Memory B cell (primary cell): ENCODE results near the gene SRGAP1.

ENCODE experiments used
- ATAC-seq: fragments of 150-1000 bp; cut with Tn5 transposase; 2 replicates; pipeline ENCODE4 v1.10.0; 2021; ENCODE audit warnings: low read depth, mild to moderate bottlenecking, moderate library complexity
- DNase-seq, 2 donors: peaks; one replicate each; pipeline ENCODE4 v3.0.0; 2022; ENCODE audit warnings: low spot score in 2 of 2
- H3K27ac Mint-ChIP-seq: one replicate; pipeline ENCODE4 v1.8.0; 2022; ENCODE audit warnings: mild to moderate bottlenecking, moderate library complexity, mixed read lengths
- H3K27me3 Mint-ChIP-seq: one replicate; pipeline ENCODE4 v1.8.0; 2022; ENCODE audit warnings: mixed read lengths
- H3K36me3 Mint-ChIP-seq: one replicate; pipeline ENCODE4 v1.8.0; 2022; ENCODE audit warnings: mild to moderate bottlenecking, mixed read lengths
- H3K4me1 Mint-ChIP-seq: one replicate; pipeline ENCODE4 v1.8.0; 2022; ENCODE audit warnings: mixed read lengths
- H3K4me3 Mint-ChIP-seq: one replicate; pipeline ENCODE4 v1.8.0; 2022; ENCODE audit warnings: mild to moderate bottlenecking, moderate library complexity, mixed read lengths
- H3K9me3 Mint-ChIP-seq: one replicate; pipeline ENCODE4 v1.8.0; 2022; ENCODE audit warnings: mixed read lengths

The SRGAP1 gene

DNA sequence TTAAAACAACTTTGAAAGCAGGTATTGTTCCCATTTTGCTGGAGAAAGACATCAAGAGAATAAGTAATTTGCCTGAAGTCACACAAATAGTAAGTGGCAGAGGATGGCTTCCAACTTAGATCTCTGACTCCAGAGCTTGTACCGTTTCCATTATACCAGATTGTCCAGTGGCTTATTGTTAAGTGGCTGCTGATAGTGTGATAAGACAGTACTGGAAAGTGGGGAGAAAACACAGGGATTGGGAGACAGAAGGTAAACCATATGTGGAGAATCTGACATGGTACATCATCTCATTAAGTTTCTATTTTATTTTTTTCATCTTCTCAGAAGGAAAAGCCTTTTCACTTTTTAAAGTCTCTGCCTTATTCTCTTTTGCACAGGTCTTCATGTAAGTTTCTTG, 108.5 kb downstream of the SRGAP1 start:
- ATAC-seq, result no peak

DNA sequence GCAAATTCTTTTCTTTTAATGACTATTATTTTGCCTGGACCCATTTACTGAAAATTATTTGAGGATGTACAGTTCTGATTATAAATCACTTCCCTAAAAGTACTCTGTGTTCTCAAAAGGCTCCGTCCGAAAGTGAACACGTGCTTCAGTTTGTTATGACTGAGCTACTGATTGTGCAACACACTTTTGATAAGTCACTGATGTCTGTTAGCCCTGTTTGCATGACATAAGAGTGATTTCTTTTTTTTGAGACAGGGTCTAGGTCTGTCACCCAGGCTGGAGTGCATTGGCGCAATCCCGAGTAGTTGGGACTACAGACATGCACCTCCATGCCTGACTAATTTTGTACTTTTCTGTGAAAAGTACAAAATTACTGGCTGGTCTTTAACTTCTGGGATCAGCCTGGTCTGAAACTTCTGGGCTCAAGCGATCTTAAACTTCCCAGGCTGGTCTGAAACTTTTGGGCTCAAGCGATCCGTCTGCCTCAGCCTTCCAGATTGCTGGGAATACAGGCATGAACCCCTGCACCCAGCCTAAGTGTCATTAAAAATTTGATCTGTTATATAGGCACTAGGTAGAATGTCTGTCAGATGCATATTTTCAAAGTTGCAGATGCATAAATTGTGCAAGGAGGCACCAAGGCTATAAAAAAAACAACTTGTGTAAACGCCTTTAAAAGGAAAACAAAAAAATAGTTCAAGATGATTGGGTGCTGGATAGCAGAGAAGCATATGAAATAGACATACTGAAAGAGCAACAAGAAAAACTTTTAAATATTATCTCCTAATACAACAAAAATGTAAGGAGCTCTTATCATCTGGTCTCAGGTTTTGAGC, 111.5 kb downstream of the SRGAP1 start:
- Mint-ChIP-seq H3K9me3 (no peaks in the 10 kb centered on the region), H3K4me1 (no peaks in the 10 kb centered on the region), H3K27ac (no peak overlapping the region), H3K27me3 (peaks cover 4% of the 10 kb centered on the region), H3K4me3 (no peak overlapping the region), H3K36me3 (no peaks in the 10 kb centered on the region)
- DNase-seq, result no peak
- ATAC-seq, result no peak

More for the DNA sequence above, 108.5 kb downstream of the SRGAP1 start:
- Mint-ChIP-seq H3K4me1 (no peaks in the 10 kb centered on the region), H3K27ac (no peak overlapping the region), H3K27me3 (peaks cover 2% of the 10 kb centered on the region), H3K4me3 (no peak overlapping the region), H3K36me3 (no peaks in the 10 kb centered on the region), H3K9me3 (no peaks in the 10 kb centered on the region)
- no peak for DNase-seq

DNA sequence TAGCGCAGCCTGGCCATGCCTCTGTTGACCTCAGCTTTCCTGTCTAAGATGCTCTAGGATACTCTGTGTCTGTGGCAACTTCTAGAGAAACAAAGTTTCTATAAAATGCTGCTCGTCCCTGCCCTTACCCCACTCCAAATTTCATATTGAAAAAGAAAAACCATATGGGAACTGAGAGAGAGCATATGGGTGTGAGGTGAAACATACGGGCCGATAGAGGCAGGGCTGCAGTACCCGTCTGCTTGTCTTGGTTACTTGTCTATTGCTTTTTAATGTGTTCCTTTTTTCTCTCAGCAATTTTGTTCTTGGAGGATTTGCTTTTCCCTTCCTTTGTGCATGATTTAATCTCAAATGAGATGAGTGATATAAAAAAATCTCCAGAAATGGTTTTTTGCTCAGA, 113.0 kb downstream of the SRGAP1 start:
- Mint-ChIP-seq H3K36me3 (no peaks in the 10 kb centered on the region), H3K4me3 (no peak overlapping the region), H3K9me3 (no peaks in the 10 kb centered on the region), H3K27me3 (peaks cover 4% of the 10 kb centered on the region), H3K4me1 (no peaks in the 10 kb centered on the region), H3K27ac (no peak overlapping the region)
- ATAC-seq, result no peak
- no peak for DNase-seq

DNA sequence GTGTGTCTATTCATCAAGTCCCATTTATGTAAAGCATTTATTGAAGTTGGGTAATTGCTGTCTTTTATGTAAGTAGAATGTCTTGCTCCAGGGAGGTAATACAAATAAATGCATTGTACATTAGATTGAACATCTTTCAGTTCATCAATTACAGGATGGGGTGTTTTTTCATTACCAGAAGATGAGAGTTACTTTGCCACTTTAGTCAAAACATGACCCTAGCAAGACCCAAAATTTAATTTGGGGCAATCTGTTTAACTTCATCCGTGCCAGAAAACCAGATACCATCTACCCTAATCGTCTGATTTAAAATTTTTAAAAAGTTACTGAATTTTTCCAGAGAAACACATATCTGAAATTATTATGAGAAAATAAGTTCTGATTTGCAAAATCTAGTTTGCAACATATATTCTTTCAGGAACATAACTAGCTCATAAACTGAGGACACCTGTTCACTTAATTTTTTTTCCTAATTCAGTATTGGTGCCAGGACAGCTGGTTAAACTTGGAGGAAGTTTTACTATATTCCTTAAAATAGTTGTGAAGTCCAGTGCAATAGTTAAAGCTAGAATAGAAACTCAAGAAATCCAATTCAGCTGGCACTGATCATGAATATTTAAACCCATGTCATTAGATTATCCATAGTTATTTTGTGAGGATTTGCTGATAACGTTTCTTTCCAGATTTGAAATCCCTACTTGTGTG, 114.5 kb downstream of the SRGAP1 start:
- H3K4me3 Mint-ChIP-seq, result no peak overlapping the region
- no peaks in the 10 kb centered on the region for H3K4me1 Mint-ChIP-seq
- no peaks in the 10 kb centered on the region for H3K9me3 Mint-ChIP-seq
- peaks cover 2% of the 10 kb centered on the region for H3K27me3 Mint-ChIP-seq
- DNase-seq (no peak), ATAC-seq (no peak)
- H3K27ac Mint-ChIP-seq, result no peak overlapping the region
- H3K36me3 Mint-ChIP-seq, result no peaks in the 10 kb centered on the region

DNA sequence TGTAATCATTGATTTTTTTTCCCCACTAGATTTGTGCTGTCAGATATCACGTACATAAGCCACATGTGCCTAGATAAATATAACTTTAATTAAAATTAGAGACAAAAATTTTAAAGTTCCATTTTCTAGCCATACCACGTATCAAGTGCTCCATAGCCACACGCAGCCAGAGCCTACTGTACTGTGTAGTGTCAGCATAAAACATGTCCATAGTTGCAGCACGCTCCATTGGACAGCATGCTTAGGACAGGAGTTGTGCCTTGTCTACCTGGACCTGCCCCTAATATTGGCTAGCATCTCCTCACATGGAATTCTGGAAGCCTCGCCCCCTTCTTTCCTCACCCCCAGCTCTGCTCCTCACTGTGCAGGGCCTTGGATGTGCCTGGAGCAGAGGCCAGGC, 116.5 kb downstream of the SRGAP1 start:
- Mint-ChIP-seq H3K27ac (no peak overlapping the region), H3K9me3 (no peaks in the 10 kb centered on the region), H3K36me3 (no peaks in the 10 kb centered on the region), H3K4me1 (no peaks in the 10 kb centered on the region), H3K4me3 (no peak overlapping the region), H3K27me3 (peaks cover 2% of the 10 kb centered on the region)
- no peak for DNase-seq
- ATAC-seq, result no peak

DNA sequence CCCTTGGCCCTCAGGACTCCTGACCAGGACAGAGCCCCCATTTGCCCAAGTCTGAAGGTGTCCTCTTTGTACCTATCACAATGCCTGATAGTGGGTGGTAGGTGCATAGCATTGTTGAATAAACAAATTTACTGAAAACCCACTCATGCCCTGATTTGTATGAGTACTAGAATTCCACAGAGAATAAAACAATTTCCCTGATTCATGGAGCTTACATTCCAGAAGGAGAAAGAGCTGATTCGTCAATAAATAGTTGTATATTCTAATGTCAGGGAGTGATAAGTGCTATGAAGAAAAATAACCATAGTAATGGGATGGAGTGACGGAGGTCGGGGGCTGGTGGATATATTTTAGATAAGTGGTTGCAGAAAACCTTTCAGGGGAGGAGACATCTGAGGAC, 117.0 kb downstream of the SRGAP1 start:
- no peaks in the 10 kb centered on the region for H3K36me3 Mint-ChIP-seq
- no peak overlapping the region for H3K27ac Mint-ChIP-seq
- H3K4me1 Mint-ChIP-seq, result no peaks in the 10 kb centered on the region
- DNase-seq, result no peak
- H3K27me3 Mint-ChIP-seq, result peaks cover 2% of the 10 kb centered on the region
- no peak overlapping the region for H3K4me3 Mint-ChIP-seq
- no peak for ATAC-seq
- H3K9me3 Mint-ChIP-seq, result no peaks in the 10 kb centered on the region

DNA sequence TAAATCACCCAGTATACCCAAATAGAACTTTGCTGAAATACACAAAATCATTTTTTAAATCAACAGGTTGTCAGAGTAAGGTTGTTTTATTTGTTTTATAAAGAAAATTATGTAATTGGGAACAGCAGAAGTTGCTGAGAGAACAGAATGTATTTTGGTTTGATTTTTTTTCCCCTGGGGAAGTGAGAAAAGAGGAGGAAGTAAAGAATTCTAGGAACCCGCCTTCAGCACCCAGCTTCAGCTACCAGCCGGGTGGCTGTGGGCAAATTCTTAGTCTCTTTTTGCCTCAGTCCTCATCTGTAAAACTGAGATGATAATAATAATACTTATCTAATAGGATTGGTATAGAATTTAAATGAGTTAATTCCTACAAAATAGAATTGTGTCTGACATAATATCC, 119.4 kb downstream of the SRGAP1 start:
- no peak for ATAC-seq
- no peak overlapping the region for H3K27ac Mint-ChIP-seq
- DNase-seq, result no peak
- H3K4me1 Mint-ChIP-seq, result no peaks in the 10 kb centered on the region
- H3K4me3 Mint-ChIP-seq, result no peak overlapping the region
- H3K27me3 Mint-ChIP-seq, result peaks cover 7% of the 10 kb centered on the region
- no peaks in the 10 kb centered on the region for H3K36me3 Mint-ChIP-seq
- no peaks in the 10 kb centered on the region for H3K9me3 Mint-ChIP-seq

DNA sequence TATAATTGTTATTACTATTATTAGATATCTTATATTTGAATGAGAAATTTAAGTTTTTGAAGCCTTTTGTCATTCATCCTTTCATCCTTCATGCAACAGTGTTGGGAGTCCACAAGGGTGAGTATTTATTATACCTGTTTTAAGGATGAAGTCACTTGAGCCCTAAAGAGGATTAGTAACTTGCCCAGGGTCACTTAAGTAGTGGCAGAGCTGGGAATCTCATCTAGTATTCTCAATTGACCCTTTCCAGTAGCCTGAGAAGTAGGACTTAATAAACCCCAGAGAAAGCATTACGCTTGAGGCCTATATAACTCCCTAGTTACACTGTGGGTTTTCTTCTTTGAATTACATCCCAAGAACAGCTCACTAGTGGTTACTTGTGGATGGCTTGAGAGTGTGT, 119.8 kb downstream of the SRGAP1 start:
- ATAC-seq (no peak), DNase-seq (no peak)
- Mint-ChIP-seq H3K36me3 (no peaks in the 10 kb centered on the region), H3K9me3 (no peaks in the 10 kb centered on the region), H3K4me3 (no peak overlapping the region), H3K27me3 (peaks cover 7% of the 10 kb centered on the region), H3K27ac (no peak overlapping the region), H3K4me1 (no peaks in the 10 kb centered on the region)

DNA sequence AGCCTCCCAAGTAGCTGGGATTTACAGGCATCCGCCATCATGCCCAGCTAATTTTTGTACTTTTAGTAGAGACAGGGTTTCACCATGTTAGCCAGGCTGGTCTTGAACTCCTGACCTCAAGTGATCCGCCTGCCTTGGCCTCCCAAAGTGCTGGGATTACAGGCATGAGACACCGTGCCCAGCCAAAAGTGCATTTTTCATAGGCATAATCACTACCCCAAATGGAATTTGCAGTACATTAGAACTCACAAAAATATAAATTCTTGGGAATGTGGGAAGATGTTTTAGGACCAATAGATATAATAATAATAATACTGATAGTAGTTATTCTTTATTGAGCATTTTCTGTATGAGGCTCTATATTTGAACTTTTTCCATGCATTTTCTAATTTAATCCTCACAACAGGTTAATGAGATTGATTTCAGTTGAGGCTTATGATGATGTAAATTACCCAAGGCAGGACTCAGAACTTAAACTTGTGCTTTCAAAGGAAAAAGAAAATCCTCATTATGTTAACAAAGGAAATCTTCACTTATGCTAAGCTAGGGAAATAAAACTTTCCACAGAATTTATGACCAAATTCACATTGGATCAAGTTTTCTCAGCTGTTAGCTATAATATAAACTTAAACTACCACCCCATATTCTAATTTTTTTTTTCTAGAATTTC, 121.6 kb downstream of the SRGAP1 start:
- ATAC-seq, result no peak
- Mint-ChIP-seq H3K27ac (no peak overlapping the region), H3K4me3 (no peak overlapping the region), H3K27me3 (peaks cover 7% of the 10 kb centered on the region), H3K4me1 (peaks cover 2% of the 10 kb centered on the region), H3K9me3 (no peaks in the 10 kb centered on the region), H3K36me3 (no peaks in the 10 kb centered on the region)
- no peak for DNase-seq

DNA sequence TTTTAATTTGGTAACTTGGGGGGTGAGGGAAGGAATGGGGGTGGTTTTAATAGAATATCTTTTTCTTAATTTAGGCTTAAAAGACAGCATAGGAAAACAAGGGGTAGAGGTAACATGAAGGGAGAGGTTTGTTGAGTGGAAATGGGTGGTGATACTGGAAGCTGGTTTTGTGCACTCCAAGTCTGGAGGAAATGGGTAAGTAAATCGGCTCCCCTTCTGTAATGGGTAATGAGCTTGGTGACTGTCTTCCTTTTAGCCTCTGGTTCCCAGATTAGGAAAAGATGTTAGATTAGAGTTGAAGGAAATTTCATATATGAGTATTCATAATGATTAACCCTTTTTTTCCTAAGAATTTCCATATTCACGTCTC, 122.1 kb downstream of the SRGAP1 start:
- Mint-ChIP-seq H3K27ac (no peak overlapping the region), H3K27me3 (peaks cover 7% of the 10 kb centered on the region), H3K36me3 (no peaks in the 10 kb centered on the region), H3K9me3 (no peaks in the 10 kb centered on the region), H3K4me1 (peaks cover 2% of the 10 kb centered on the region), H3K4me3 (no peak overlapping the region)
- no peak for DNase-seq
- ATAC-seq, result no peak

DNA sequence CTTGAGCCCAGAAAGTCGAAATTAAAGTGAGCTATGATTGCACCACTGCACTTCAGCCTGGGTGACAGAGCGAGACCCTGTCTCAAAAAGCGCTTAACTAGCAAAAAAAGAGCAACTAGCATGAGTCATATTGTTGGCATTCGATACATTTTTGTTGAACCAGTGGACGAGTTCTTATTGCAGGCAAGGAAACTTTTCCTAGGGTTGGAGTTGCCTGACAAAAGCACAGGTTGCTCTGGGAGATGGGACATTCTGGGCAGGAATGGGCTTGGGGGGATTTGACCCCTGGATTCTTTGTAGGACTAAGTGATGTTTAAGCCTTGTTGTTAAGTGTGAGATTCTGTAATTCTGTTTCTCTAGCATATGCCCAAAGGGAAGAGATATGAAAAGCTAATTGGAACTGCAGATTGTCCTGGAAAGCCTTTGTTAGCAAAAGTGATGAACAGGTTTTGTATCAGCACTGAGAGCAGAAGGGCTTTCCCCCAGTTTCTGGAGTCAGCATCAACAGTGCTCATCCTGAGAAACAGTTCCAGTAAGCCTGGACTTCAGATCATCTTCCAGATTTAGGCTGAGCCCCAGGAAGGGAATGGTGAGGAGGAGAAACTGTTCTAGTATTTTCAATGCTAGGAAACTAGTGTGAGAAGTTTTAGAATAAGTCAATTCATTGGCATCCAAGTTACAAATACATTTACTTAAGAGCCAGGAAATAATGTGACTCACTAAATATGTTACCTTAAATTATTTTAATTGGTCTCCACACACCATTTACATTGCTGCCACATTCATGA, 123.1 kb downstream of the SRGAP1 start:
- H3K4me1 Mint-ChIP-seq, result peaks cover 2% of the 10 kb centered on the region
- no peak for DNase-seq
- H3K9me3 Mint-ChIP-seq, result no peaks in the 10 kb centered on the region
- no peaks in the 10 kb centered on the region for H3K36me3 Mint-ChIP-seq
- no peak overlapping the region for H3K4me3 Mint-ChIP-seq
- H3K27ac Mint-ChIP-seq, result no peak overlapping the region
- no peak for ATAC-seq
- peaks cover 7% of the 10 kb centered on the region for H3K27me3 Mint-ChIP-seq

DNA sequence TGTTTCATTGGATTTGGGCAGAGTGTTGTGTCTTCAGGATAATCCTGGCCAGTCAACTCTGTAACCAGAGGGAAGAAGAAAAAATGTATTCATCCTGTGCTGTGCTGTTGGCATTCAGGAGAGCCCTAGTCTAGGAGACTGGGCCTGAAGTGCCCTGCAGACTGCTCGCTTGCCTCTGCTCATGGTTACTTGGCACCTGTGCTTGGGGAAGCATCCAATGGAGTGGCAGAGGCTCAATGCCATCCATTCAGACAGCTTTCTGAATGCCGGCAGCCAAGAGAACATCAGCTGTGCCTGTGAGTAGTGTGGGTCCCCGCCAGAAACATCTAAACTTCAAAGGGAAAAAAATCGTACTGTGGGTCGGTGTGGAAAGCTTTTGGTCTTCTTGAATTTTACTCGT, 124.2 kb downstream of the SRGAP1 start:
- H3K9me3 Mint-ChIP-seq, result no peaks in the 10 kb centered on the region
- peaks cover 2% of the 10 kb centered on the region for H3K4me1 Mint-ChIP-seq
- H3K27ac Mint-ChIP-seq, result no peak overlapping the region

DNA sequence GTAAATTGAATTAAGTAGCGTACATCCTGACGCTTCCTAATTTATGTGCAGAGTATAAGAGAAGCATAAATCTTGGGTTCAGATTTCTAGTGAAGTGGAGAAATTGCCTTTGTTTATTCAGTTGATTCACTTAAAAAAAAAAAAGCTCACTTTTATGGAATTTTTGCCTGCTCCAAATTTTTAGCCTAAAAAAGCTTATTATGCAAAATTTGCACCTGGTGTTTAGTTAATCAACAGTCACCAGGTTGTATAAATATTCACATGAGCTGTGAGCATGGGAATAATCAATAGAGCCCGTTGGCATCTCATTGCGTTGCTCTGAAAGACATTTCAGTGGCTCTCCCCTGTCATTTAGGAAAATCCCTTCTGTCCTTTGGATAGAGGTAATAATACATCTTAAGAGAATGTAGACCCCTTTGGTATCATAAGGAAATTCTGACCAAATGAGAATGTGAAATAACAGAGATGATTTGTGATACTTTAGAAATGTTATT, 132.4 kb downstream of the SRGAP1 start:
- Mint-ChIP-seq H3K4me1 (no peaks in the 10 kb centered on the region), H3K27ac (no peak overlapping the region), H3K4me3 (no peak overlapping the region), H3K27me3 (peaks cover 2% of the 10 kb centered on the region), H3K9me3 (no peaks in the 10 kb centered on the region), H3K36me3 (no peaks in the 10 kb centered on the region)
- DNase-seq (no peak), ATAC-seq (no peak)

More for the DNA sequence above, 124.2 kb downstream of the SRGAP1 start:
- H3K36me3 Mint-ChIP-seq, result no peaks in the 10 kb centered on the region
- no peak for ATAC-seq
- H3K27me3 Mint-ChIP-seq, result peaks cover 7% of the 10 kb centered on the region
- DNase-seq, result no peak
- H3K4me3 Mint-ChIP-seq, result no peak overlapping the region

DNA sequence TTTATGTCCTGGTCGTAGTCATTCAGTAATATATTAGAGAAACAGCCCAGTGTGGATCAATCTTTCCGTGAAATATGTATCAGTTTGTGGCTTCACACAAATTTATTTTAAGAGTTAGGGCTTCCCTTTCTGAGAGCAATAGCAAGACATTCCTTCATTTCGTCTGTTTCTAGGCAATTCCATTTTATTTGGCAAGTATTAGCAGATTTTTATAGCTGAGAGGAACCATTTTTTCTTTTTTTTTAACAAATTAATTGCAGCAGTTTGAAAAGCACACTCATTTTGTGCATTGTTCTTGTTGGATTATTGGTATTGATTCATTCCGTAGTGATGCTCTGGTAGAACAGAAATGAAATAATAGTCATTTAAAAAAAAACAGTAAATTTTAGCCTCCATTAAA, 132.9 kb downstream of the SRGAP1 start:
- DNase-seq, result no peak
- no peaks in the 10 kb centered on the region for H3K36me3 Mint-ChIP-seq
- peaks cover 2% of the 10 kb centered on the region for H3K27me3 Mint-ChIP-seq
- H3K9me3 Mint-ChIP-seq, result no peaks in the 10 kb centered on the region
- ATAC-seq, result no peak
- H3K4me1 Mint-ChIP-seq, result no peaks in the 10 kb centered on the region
- H3K4me3 Mint-ChIP-seq, result no peak overlapping the region
- H3K27ac Mint-ChIP-seq, result no peak overlapping the region
